HEK293 (cell line): ENCODE results near the gene NRTN.

Experiments used
- CTCF ChIA-PET: fragments of 350-600 bp; formaldehyde crosslinking; extraction: SDS; loops from one replicate; lab custom pipeline; 2021; ENCODE audit warnings: antibody characterized with exemption; lab: Yijun Ruan, JAX
- POLR2A ChIA-PET: fragments of 300-600 bp; formaldehyde crosslinking; extraction: SDS; loops from one replicate; lab custom pipeline; 2020; ENCODE audit warnings: antibody characterized with exemption, inconsistent platforms; lab: Yijun Ruan, JAX
- H3K27ac ChIP-seq: fragments of 200-500 bp; sonication (Bioruptor generic); 2 replicates; pipeline ENCODE4 v1.5.1; 2014; ENCODE audit warnings: low read depth, low read length, control low read depth, inconsistent platforms; ENCODE audit errors: extremely low read depth
- H3K36me3 ChIP-seq, 2 experiments: fragments of 200-500 bp in 1 of 2; sonication (Bioruptor generic) in 1 of 2; 1 replicate in 1 of 2; 2 replicates in 1 of 2; pipeline ENCODE4 v1.5.1; 2014 to 2017; ENCODE audit warnings: inconsistent platforms in 2 of 2, low read length in 2 of 2; ENCODE audit not compliant: control insufficient read depth in 2 of 2, insufficient read depth in 1 of 2
- H3K4me1 ChIP-seq: fragments of 200-500 bp; sonication (Bioruptor generic); 2 replicates; pipeline ENCODE4 v1.5.1; 2014; ENCODE audit warnings: mild to moderate bottlenecking, low read length, inconsistent platforms; ENCODE audit not compliant: control insufficient read depth, insufficient read depth
- H3K4me3 ChIP-seq: 2 replicates; pipeline ENCODE4 v1.5.1; 2011; ENCODE audit warnings: low read depth, mild to moderate bottlenecking, control low read depth, low read length, moderate library complexity
- H3K9me3 ChIP-seq: fragments of 200-500 bp; sonication (Bioruptor generic); 2 replicates; pipeline ENCODE4 v1.5.1; 2014; ENCODE audit warnings: low read depth, low read length, inconsistent platforms; ENCODE audit not compliant: control insufficient read depth, insufficient read depth
- MYNN ChIP-seq: fragments of 450-650 bp; formaldehyde crosslinking; IDR thresholded peaks from 2 replicates; pipeline ENCODE4 v1.5.1; 2016; ENCODE audit warnings: missing biosample characterization, missing genetic modification characterization, borderline replicate concordance
- REST ChIP-seq: fragments of 450-650 bp; formaldehyde crosslinking; IDR thresholded peaks from 2 replicates; pipeline ENCODE4 v1.5.1; 2016; ENCODE audit warnings: missing biosample characterization, missing genetic modification characterization
- SCRT1 ChIP-seq: fragments of 450-650 bp; formaldehyde crosslinking; IDR thresholded peaks from 2 replicates; pipeline ENCODE4 v1.5.1; 2016; ENCODE audit warnings: missing biosample characterization, missing genetic modification characterization, borderline replicate concordance
- SCRT2 ChIP-seq: fragments of 450-650 bp; formaldehyde crosslinking; IDR thresholded peaks from 2 replicates; pipeline ENCODE4 v1.5.1; 2016; ENCODE audit warnings: missing biosample characterization, missing genetic modification characterization
- ZFP3 ChIP-seq: fragments of 450-650 bp; formaldehyde crosslinking; IDR thresholded peaks from 2 replicates; pipeline ENCODE4 v1.5.1; 2016; ENCODE audit warnings: low read depth, missing biosample characterization, missing genetic modification characterization
- ZNF140 ChIP-seq: fragments of 450-650 bp; formaldehyde crosslinking; IDR thresholded peaks from 2 replicates; pipeline ENCODE4 v1.5.1; 2016; ENCODE audit warnings: missing biosample characterization, missing genetic modification characterization
- ZNF157 ChIP-seq: fragments of 450-650 bp; formaldehyde crosslinking; IDR thresholded peaks from 2 replicates; pipeline ENCODE4 v1.5.1; 2016; ENCODE audit warnings: missing biosample characterization, missing genetic modification characterization
- ZNF174 ChIP-seq: fragments of 450-650 bp; formaldehyde crosslinking; IDR thresholded peaks from 2 replicates; pipeline ENCODE4 v1.5.0; 2017; ENCODE audit warnings: missing biosample characterization, mild to moderate bottlenecking, missing genetic modification characterization
- ZNF2 ChIP-seq: fragments of 450-650 bp; formaldehyde crosslinking; IDR thresholded peaks from 2 replicates; pipeline ENCODE4 v1.5.1; 2016; ENCODE audit warnings: missing biosample characterization, missing genetic modification characterization
- ZNF324 ChIP-seq: fragments of 450-650 bp; formaldehyde crosslinking; IDR thresholded peaks from 2 replicates; pipeline ENCODE4 v1.5.1; 2016; ENCODE audit warnings: missing biosample characterization, missing genetic modification characterization
- ZNF335 ChIP-seq: fragments of 450-650 bp; formaldehyde crosslinking; conservative IDR thresholded peaks from 2 replicates; pipeline ENCODE4 v1.5.1; 2016; ENCODE audit warnings: missing biosample characterization, missing genetic modification characterization
- ZNF433 ChIP-seq: fragments of 450-650 bp; formaldehyde crosslinking; IDR thresholded peaks from 2 replicates; pipeline ENCODE4 v1.5.1; 2016; ENCODE audit warnings: missing biosample characterization, missing genetic modification characterization, low read depth
- ZNF521 ChIP-seq: fragments of 450-650 bp; formaldehyde crosslinking; IDR thresholded peaks from 2 replicates; pipeline ENCODE4 v1.5.1; 2017; ENCODE audit warnings: missing biosample characterization, mild to moderate bottlenecking, missing genetic modification characterization
- ZNF639 ChIP-seq: fragments of 450-650 bp; formaldehyde crosslinking; IDR thresholded peaks from 2 replicates; pipeline ENCODE4 v1.5.1; 2016; ENCODE audit warnings: missing biosample characterization, missing genetic modification characterization
- ZNF76 ChIP-seq: fragments of 450-650 bp; formaldehyde crosslinking; IDR thresholded peaks from 2 replicates; pipeline ENCODE4; 2016; ENCODE audit warnings: low read depth, missing biosample characterization, missing genetic modification characterization, borderline replicate concordance
- ZSCAN23 ChIP-seq: fragments of 450-650 bp; formaldehyde crosslinking; IDR thresholded peaks from 2 replicates; pipeline ENCODE4 v1.5.1; 2016; ENCODE audit warnings: missing biosample characterization, missing genetic modification characterization
- TF ChIP-seq, protein P1 (sequence below): fragments of 450-650 bp; formaldehyde crosslinking; IDR thresholded peaks from 2 replicates; pipeline ENCODE4 v1.5.1; 2017; ENCODE audit warnings: missing biosample characterization, missing genetic modification characterization
- TF ChIP-seq, protein P2 (sequence below): fragments of 450-650 bp; formaldehyde crosslinking; IDR thresholded peaks from 2 replicates; pipeline ENCODE4 v1.5.1; 2016; ENCODE audit warnings: missing biosample characterization, missing genetic modification characterization, borderline replicate concordance

The NRTN gene

DNA sequence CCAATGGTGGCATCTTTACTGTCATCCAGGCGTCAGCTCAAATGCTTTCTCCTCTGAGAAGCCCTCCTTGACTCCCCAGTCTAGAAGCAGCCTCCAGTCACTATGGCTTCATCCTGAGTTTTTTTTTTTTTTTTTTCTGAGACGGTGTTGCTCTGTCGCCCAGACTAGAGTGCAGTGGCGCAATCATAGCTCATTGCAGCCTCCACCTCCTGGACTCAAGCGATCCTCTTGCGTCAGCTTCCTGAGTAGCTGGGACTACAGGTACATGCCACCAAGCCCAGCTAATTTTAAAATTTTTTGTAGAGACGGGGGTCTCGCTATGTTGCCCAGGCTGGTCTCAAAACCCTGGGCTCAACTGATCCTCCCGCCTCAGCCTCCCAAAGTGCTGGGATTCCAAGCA is 4.2 kb downstream of the NRTN start (continued):
- TF ChIP-seq ZNF76 (tag by site-specific recombination): no peak
- TF ChIP-seq ZSCAN23: no peak
- TF ChIP-seq MYNN (tag by site-specific recombination): no peak
- TF ChIP-seq ZNF157 (tag by site-specific recombination): no peak
- no peak for TF ChIP-seq ZNF521
- no peak for TF ChIP-seq SCRT2 (tag by site-specific recombination)
- TF ChIP-seq, protein P1, sequence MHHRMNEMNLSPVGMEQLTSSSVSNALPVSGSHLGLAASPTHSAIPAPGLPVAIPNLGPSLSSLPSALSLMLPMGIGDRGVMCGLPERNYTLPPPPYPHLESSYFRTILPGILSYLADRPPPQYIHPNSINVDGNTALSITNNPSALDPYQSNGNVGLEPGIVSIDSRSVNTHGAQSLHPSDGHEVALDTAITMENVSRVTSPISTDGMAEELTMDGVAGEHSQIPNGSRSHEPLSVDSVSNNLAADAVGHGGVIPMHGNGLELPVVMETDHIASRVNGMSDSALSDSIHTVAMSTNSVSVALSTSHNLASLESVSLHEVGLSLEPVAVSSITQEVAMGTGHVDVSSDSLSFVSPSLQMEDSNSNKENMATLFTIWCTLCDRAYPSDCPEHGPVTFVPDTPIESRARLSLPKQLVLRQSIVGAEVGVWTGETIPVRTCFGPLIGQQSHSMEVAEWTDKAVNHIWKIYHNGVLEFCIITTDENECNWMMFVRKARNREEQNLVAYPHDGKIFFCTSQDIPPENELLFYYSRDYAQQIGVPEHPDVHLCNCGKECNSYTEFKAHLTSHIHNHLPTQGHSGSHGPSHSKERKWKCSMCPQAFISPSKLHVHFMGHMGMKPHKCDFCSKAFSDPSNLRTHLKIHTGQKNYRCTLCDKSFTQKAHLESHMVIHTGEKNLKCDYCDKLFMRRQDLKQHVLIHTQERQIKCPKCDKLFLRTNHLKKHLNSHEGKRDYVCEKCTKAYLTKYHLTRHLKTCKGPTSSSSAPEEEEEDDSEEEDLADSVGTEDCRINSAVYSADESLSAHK (tag by site-specific recombination): no peak
- no peak for TF ChIP-seq ZNF639 (tag by site-specific recombination)
- TF ChIP-seq, all 188 proteins: peak for 0

- Histone ChIP-seq H3K9me3 (no peaks in the 10 kb centered on the region), H3K36me3 (no peaks in the 10 kb centered on the region), H3K27ac (no peak overlapping the region), H3K4me1 (0 out of 2 replicates have a peak, but pooled peaks cover 2% of the 10 kb centered on the region), H3K4me3 (no peak overlapping the region)
- ChIA-PET POLR2A (no interaction called here), CTCF (interaction anchor here (0.6 to 1.1 kb wide), 4 partner anchors 82 to 214 kb away, joined by 3 to 6 read pairs (median 3); no protein-coding TSS in a partner anchor)
- TF ChIP-seq REST (tag by site-specific recombination) (no peak), ZNF433 (no peak), ZNF174 (tag by site-specific recombination) (no peak), ZFP3 (tag by site-specific recombination) (no peak), ZNF140 (no peak), SCRT1 (no peak), ZNF324 (no peak), ZNF2 (tag by site-specific recombination) (no peak), ZNF335 (tag by site-specific recombination) (no peak)
- TF ChIP-seq, protein P2, sequence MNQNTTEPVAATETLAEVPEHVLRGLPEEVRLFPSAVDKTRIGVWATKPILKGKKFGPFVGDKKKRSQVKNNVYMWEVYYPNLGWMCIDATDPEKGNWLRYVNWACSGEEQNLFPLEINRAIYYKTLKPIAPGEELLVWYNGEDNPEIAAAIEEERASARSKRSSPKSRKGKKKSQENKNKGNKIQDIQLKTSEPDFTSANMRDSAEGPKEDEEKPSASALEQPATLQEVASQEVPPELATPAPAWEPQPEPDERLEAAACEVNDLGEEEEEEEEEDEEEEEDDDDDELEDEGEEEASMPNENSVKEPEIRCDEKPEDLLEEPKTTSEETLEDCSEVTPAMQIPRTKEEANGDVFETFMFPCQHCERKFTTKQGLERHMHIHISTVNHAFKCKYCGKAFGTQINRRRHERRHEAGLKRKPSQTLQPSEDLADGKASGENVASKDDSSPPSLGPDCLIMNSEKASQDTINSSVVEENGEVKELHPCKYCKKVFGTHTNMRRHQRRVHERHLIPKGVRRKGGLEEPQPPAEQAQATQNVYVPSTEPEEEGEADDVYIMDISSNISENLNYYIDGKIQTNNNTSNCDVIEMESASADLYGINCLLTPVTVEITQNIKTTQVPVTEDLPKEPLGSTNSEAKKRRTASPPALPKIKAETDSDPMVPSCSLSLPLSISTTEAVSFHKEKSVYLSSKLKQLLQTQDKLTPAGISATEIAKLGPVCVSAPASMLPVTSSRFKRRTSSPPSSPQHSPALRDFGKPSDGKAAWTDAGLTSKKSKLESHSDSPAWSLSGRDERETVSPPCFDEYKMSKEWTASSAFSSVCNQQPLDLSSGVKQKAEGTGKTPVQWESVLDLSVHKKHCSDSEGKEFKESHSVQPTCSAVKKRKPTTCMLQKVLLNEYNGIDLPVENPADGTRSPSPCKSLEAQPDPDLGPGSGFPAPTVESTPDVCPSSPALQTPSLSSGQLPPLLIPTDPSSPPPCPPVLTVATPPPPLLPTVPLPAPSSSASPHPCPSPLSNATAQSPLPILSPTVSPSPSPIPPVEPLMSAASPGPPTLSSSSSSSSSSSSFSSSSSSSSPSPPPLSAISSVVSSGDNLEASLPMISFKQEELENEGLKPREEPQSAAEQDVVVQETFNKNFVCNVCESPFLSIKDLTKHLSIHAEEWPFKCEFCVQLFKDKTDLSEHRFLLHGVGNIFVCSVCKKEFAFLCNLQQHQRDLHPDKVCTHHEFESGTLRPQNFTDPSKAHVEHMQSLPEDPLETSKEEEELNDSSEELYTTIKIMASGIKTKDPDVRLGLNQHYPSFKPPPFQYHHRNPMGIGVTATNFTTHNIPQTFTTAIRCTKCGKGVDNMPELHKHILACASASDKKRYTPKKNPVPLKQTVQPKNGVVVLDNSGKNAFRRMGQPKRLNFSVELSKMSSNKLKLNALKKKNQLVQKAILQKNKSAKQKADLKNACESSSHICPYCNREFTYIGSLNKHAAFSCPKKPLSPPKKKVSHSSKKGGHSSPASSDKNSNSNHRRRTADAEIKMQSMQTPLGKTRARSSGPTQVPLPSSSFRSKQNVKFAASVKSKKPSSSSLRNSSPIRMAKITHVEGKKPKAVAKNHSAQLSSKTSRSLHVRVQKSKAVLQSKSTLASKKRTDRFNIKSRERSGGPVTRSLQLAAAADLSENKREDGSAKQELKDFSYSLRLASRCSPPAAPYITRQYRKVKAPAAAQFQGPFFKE (tag by site-specific recombination): no peak
Observed at GRCh38 chr19:5809469-5809868, 4.6 kb downstream of the NRTN start.
